Activated T-cell treated with anti-CD3 and anti-CD28 coated beads for 24 hours (primary cell): ENCODE results near the gene PTPN14.

Experiments used
- DNase-seq: peaks from one replicate; pipeline ENCODE4 v3.0.0-alpha.2; 2020; ENCODE audit warnings: low read depth

PTPN14 gene

DNA sequence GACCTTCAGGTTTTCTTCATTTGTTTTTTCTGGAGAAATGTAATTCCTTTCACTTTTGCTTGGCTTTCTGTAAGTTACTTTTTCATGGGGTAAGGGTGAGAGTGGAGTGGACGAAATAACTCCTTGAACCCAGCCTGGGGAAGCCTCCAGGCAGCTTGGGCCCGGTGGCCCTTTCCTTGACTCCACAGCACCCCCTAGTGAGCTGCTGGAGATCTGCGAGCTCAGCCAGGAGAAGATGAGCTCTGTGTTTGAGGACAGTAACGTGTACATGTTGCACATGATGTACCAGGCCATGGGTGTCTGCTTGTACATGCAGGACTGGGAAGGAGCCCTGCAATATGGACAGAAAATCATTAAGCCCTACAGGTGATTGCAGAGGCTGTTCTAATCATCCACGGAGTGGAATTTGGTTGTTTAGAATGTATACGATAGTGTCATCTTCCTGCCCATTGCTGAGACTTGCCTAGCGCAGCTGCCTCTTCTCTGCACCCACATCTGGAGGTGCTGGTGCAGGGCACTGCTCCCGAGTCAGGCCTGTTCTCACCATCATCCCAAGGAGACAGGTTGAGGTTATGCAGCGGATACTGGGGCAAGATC is 219.5 kb downstream of the PTPN14 start:
- peak; percentile 36 for DNase-seq

DNA sequence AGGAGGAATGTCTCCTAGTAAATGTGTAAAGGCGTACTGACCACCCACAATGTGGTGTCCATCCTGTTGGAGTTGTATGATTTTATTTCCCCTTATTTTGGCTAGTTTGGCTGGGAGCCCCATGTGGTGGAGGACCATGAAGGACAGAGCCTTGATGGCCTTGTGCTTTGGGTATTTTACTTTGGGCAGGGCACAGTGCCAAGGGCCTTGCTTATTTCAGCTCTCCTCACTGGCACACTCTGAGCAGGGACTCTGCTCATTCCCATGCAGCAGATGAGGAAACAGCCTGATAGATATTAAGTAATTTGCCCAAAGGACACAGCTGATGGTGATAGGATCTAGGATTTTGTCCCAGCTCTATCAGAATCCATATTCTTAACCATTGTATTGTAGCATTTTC is 220.2 kb downstream of the PTPN14 start:
- no peak for DNase-seq

DNA sequence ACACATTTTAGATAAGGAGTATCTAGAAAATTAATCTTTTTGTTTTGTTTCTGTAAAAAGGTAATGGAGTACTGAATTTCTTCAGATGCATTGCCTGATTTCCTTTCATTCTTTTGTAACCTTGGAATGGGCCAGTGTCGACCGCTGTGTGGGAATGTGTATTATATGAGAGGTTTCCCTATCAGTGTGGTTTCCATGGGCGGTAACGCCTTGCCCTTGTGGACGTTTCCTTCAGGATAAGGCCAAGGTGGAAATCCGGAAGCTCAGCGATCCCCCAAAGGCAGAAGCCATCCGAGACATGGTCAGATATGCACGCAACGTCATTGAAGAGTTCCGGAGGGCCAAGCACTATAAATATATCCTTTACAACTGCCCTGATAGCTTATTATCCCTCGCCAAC is 220.7 kb downstream of the PTPN14 start:
- no peak for DNase-seq

DNA sequence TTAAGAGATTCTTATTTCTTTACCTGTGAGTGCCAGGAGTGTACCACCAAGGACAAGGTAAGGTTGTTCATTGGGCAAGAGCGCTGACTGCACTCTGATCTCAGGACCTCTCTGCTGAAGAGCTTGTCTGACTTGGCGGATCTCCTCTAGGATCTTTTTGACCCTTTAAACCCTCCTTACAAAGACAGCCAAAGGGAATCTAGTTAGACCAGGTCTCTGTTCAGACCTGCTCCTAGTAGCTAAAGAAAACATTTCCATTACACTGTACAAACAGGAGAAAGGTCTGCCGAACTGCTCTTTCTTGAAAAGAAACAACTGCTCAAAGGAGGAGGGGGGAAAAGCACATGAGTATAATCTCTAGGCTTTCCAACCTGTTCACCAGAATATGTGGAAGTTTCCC is 221.2 kb downstream of the PTPN14 start:
- DNase-seq: no peak

DNA sequence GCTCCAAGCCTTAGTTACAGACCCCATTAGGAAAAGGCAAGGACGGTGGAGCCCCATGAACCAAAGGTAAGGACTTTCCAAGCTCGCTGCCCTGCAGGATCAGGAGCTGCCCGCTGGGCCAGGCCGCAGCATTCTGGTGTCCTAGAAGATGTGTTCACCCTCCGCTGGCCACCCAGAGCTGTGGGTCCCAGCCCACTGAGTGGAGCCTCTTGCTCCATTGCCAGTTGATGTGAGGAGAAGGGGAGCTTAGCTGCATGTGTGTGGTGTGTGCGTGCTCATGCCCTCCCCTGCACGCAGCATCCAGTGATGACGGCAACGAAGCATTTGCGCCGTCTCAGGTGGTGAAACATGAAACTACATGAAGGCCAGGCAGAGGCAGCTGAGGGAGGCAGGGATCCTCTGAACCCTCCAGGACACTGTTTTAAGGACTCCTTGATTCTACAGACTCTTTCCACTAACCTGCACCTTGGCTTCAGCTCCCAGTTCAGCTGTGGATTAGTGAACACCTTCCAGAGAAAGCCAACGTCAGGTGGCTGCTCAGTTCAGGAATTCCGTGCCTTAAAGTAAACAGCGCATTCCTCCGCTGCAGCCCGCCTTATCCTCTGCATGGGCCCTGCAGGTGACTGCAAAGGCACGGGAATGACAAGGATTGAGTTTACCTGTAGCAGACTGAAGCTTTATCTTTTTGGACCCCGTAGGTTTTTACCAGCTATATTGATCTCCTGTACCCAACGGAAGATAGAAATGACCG is 221.8 kb downstream of the PTPN14 start:
- DNase-seq: no peak

DNA sequence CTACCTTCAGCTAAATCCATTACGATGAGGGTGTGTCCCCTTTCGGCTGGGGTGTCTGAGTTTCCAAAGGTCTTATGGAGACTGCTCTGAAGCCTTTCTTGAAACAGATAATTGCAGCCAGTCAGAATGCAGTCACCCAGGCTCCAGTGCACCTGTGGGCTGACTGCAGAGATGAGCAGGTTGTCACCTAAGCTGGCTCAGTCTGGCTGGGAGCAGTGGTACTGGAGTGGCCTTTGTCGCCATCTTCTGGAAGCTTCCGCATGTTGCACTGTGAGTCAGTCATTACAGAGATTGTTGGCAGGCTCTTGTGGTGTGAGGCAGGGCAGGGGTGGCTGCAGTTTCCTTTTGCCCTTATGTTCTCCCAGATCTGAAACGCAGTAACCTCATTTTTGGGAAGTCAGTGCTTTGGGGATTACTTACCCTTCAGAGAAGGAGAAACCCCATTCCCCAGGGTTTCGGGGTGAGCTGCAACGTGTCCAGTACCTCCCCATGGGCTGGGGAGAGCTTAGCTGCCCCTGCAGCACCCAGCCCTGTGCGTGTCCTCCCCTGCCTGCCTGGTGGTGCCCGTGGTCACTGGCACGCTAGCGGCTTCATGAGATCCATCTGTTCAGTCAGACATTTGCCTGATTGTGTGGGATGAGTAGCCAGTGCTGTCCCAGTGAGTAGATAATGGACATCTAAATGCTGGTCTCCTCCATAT is 222.5 kb downstream of the PTPN14 start:
- DNase-seq: peak; percentile 64

DNA sequence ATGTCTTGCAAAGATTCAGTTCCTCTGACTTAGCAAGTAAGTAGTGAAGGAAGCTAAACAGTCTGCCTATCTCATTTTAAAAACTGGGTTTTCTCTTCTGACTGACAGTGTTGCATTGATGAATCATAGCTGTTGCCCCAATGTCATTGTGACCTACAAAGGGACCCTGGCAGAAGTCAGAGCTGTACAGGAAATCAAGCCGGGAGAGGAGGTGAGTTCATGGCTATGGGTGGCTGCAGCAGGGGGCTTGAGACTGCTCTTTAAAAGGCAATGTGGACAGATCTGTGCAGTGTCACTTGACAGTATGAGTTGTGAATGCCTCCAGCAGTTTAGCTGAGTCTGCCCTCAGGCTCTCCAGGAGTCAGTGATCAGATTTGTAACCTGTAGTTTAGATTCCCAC is 223.9 kb downstream of the PTPN14 start:
- DNase-seq: no peak

DNA sequence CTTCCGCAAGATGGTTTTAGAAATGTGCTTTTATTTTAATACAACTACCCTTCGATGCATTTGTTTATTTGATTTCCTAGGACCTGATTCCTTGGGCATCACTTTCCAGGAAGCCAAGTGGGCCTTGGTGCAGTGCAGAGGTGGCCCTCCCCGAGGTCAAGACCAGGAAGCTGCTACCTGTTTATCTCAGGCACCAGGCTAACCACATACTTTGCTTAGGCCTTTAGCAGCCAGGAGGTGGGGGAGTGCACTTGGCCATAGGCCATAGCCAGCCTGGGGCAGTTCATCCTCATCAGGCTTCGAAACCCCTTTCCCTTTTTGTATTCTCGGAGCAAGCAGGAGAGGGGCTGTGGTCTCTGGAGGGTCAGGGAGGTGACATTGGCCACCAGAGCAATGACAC is 225.0 kb downstream of the PTPN14 start:
- DNase-seq: no peak

DNA sequence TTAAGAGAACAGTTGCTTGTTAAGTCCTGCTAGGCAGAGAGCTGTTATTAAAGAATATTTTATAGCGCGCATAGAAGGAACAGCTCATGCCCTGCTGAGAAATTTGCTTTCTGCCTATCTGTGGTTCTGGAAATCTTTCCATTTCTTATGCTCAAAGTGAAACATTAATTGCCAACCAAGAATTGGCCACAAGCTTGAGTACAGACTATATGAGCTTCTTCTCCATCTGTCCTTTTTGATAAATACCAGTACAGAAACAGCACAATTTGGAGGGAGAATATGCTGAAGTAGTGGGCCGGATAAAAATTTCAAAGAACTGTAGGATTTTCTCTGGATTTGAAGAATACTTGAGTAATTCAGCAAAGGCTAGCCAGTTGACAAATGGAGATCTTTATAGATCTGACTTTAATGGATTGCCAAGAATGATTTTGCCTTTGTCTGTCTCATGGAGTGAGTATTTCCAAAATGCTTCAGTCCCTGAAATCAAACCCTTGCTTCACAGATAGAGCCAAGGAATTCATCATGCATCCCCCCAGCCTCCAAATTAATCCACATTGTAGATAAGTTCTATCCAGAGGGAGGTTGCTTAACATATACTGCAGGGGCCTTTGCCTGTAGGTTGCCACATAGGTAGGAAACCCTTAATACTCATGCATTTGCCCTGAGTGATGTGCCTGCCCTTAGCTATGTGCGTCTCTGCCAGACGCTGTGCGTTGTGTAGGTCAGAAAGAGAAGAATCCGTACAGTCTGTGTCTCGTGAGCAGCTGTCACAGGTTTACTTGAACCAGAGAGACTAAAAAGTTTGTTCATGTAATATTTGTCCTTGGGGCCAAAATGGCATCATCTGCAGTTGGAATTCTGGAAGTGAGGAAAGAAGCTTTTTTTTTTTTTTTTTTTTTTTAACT is 226.3 kb downstream of the PTPN14 start:
- no peak for DNase-seq

DNA sequence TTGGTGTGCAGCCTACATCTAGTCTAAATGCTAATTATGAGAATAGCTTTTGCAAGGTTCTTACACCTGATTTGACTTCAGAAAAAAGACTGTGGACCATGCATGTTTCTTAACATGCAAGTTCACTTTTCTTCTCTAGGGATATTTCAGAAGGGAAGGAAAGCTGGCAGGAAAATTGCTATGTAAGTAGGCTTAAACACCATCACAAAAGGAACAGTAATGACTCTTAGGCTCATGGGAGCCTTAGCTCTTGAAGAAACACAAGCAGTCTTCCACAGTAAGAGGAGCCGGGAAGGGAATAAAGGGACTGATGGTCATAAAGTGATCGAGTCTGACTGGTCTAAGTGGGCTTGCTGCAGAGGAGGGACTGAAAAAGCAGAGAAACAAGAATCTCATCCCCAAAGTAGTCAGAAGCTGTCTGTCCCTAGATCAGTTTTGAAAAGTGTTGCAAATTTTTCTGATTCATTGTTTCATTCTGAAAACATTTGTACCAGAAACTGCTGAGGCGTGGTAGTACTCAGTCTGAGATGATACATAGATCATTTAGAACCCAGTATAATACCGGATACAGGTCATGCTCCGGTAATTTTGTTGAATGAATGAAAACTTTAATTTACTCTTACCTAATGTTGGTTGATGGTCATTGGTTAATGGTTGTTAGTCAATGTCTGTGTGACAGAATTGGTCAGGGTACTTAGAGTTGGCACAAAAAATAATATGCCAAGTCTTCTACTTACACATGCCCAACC is 229.5 kb downstream of the PTPN14 start:
- no peak for DNase-seq

DNA sequence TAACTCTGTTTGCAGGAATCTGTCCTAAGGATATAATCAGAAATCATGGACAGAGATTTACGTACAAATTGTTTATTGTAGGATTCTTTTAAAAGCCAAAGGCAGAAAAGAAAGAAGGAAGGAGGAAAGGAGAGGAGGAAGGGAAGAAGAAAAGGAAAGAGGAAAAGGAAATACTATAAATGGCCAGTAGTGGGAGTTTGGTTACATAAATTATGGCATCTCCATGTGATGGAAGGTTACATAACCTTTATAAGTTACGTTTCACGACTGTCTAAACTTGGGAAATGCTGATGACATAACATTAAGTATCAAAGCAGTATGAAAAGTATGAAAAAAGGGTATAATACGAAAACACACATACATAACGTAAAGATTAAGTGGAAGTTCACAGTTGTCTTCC is 231.5 kb downstream of the PTPN14 start:
- no peak for DNase-seq

DNA sequence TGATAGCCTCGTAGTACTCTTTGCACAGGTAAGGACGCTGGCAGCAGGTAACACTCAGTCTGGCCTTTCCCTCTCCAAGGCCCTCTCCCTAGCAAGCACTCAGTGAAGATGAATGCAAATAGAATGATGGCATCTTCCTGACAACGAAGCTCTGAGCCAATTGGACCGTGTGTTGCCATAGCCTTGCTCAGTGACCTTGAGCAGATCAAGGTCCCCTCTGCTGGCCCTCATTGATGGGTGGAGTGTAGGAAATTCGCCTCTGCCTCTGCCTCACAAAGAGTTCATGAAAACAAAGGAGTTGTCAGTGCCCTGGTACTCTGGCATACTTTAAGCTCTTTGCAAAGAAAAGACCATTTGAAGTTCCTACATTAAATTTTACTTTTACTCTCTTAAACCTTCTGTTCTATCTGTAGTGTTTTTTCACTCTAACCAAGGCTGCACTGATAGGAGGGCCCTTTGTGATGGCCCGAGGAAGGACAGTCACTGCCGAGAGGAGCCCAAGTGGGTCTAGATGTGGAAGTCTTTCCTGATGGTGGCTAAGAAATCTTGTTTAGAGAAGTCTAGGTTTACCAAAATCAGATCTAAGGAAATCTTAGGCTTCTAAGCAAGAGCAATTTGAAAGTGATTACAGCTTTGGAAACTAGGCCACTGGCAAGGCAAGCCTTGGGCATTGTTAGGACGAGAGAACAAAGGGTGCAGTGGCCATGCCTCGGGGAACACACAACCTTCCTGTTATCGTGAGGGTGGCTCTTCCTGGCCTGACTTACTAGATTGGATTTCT is 232.3 kb downstream of the PTPN14 start:
- DNase-seq: no peak

DNA sequence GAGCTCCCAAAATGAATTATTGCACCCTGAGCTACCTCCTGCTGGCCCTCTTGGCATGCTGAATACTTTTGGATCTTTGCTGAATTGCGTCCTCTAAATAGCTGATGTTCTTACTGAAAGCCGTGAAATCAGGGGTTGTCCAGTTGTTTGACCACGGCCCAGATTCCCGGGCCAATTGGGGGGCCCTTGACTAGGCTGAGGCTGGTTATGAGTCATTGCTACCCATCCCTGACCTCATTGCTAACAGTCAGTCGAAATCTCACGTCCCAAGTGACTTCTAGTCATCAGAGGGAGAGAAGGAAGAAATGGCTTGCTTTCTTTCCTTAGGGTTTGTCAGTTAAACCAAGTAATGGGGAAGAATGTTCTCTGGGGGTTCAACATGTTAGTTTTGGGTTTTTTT is 233.0 kb downstream of the PTPN14 start:
- no peak for DNase-seq

DNA sequence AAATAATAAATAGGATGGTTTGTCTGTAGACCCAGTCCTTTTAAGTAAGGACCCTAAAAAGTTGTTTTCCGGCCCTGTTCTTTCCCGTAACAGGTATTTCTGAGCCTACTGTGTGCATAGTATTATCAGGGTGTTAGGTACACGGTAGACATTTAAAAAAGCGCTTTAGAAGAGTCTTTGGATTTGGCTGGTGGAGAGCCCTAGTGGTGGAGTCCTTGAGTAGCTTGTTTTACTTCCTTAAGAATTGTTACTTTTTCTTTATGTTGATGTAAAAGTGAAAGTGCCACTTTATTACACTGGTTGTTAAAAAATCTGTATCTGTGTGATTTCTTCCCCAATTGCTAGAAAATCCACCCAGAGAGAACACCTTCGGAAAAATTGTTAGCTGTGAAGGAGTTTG is 233.7 kb downstream of the PTPN14 start:
- no peak for DNase-seq

DNA sequence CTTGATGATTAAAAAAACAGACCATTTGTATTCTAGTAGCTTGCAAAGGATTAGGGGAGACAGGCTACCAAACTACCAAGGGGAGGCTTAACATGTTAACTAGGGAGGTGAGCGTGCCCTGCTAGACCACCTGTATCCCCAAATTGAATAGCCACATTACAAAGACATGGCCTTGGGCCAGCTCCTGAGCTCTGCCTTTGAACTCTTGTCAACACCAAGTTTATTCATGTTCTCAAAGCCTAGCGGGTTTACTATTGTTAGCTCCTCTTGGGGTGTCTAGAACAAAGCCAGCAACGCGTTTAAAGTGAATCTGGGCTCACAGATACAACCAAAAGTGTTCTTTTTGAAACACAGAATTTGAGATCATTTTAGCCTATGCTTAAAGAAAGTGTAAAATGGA is 234.1 kb downstream of the PTPN14 start:
- DNase-seq: no peak

DNA sequence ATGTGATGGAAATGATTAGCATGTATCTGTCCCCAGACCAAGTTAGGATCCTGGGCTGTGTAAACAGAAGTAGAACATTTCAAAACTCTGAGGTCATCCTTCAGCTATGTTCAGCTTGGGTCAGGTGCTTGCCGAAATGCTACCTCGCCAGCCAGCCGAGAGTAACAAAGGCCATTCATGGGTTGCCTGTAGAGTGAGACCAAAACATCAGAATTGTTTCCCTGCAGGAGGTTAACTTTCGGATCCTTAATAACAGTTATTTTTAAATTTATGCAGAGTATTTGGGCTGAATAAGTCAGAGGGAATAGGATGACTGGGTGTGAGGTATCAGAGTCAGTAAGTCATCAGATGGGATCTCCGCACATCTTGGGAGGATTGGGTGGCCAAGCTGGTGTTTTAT is 234.8 kb downstream of the PTPN14 start:
- no peak for DNase-seq

DNA sequence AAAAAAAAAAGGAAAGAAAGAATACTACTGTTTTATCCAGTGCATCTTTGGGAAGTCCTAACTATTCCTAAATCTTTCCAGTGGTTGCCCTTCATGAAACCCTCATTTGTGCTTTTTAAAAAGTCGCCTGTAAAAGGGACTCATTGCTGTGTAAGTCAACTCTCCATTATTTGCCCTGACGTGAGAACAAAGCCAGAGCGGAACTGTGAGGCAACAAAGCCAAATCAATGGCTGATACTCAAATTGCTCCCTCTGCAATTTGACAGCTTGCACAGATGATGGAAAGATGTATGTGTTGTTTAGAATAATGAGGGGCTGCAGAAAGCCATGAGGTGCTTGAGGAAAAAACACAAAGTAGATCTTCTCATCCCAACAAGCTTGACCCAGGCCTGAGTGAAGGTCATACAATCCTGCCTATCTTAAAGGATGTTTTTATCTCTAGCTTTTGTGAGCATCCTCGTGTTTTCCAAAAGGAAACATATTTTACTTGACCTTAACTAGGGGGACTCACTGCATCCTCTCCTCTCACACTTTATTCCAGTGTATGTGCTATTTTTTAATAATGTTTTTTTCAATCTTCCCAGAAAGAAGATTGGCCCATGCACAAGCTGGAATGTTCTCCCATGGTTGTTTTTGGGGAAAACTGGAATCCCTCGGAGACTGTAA is 237.1 kb downstream of the PTPN14 start:
- no peak for DNase-seq

DNA sequence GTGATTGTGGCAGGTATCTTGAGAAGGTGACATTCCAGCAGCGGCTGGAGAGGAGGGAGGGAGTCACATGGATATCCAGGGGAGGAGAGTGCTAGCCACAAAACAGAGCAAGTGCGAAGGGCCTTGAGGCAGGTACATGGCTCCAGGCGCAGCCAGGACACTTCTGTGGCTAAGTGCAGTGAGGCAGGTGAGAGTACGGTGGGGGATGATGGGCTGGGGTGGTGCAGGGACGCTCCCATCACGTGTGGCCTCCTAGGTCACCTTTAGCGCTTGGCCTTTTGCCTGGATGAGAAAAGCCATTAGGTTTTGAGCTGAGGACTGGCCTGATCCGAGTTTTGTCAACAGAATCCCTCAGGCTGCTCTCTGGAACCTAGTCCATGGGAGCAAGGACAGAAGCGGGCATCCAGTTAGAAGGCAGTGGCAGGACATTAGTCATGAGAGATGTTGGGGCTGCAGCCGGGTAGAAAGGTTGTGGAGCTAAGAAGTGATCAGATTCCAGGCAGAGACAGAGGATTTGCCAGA is 238.8 kb downstream of the PTPN14 start:
- DNase-seq: no peak

DNA sequence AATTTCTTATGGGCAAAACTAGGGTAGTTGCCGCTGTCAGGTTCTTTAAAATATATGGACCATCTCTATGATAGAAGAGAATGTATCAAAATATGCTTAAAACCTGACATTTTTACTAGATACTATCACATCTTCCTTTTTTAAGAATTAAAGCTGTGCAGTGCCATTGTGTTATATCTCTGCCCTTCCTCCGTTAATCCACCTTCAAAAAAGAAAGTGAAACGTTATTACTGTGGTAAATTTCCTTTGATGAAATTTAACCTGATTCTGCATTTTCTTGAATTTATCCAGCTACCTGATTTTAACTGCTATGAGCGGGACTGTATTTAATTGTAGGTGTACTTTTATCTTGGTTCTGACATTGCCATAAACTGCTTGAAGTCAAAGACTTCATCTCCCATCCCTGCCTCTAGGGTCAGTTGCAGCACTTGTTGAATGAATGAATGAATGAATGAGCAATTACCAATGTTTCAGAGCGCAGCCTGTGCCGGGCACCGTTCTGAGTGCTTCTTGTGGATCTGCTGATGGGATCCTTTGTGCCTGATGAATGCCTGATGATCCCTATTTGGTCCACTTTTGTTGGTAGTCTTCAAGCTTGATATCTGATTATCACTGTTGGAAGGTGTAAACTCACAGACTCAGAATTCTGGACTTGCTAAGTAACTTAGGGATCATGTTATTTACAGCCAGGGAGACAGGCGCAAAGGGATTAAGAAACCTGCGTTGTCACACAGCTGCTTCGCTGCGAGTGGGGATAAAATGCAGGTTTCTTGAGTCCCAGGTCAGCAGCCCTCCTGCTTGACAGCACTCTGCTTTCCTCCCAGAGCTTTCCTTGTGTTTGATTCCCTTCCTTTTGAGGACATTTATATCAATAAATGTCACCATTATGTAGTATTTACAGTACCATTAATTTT is 240.4 kb downstream of the PTPN14 start:
- DNase-seq: no peak
